Measurements from ENCODE around the gene C2orf72.
"Not testable (repeated sequence)": the region's sequence is repeated elsewhere in the genome, so short reads cannot be mapped to it uniquely, and the experiment has no call there.

The C2orf72 gene

GRCh38 chr2:231065966-231066365, 28.6 kb downstream of the C2orf72 start:
- no peak for TF ChIP-seq CTCF (IDR thresholded peaks at IDR 0.05; ENCODE audit: control insufficient read depth, insufficient read depth, low read depth, low read length, missing control alignments)
- DNase-seq (ENCODE audit: low read depth) = no peak
- H3K4me3 ChIP-seq (ENCODE audit: control insufficient read depth, low read depth, low read length) = no peak overlapping the region

GRCh38 chr2:231067531-231067930, 30.2 kb downstream of the C2orf72 start:
- H3K4me3 ChIP-seq (ENCODE audit: control insufficient read depth, low read depth, low read length); DNase-seq (ENCODE audit: low read depth): not testable (repeated sequence)

- DNase-seq (ENCODE audit: low read depth) = no peak
- TF ChIP-seq CTCF (IDR thresholded peaks at IDR 0.05; ENCODE audit: control insufficient read depth, insufficient read depth, low read depth, low read length, missing control alignments) = no peak
- no peak overlapping the region for H3K4me3 ChIP-seq (ENCODE audit: control insufficient read depth, low read depth, low read length)
These were observed 31.4 kb downstream of the C2orf72 start for GRCh38 chr2:231068525-231069222.

GRCh38 chr2:231069379-231070054, 32.2 kb downstream of the C2orf72 start:
- TF ChIP-seq CTCF (IDR thresholded peaks at IDR 0.05; ENCODE audit: control insufficient read depth, insufficient read depth, low read depth, low read length, missing control alignments) = no peak

GRCh38 chr2:231084565-231084964, 47.2 kb downstream of the C2orf72 start:
- DNase-seq (ENCODE audit: low read depth) = no peak
- no peak overlapping the region for H3K4me3 ChIP-seq (ENCODE audit: control insufficient read depth, low read depth, low read length)
- TF ChIP-seq CTCF (IDR thresholded peaks at IDR 0.05; ENCODE audit: control insufficient read depth, insufficient read depth, low read depth, low read length, missing control alignments) = no peak

More at GRCh38 chr2:231069379-231070054, 32.2 kb downstream of the C2orf72 start:
- DNase-seq (ENCODE audit: low read depth) = peak; percentile 17
- H3K4me3 ChIP-seq (ENCODE audit: control insufficient read depth, low read depth, low read length) = no peak overlapping the region

GRCh38 chr2:231088754-231089153, 51.4 kb downstream of the C2orf72 start:
- H3K4me3 ChIP-seq (ENCODE audit: control insufficient read depth, low read depth, low read length) = no peak overlapping the region
- no peak for TF ChIP-seq CTCF (IDR thresholded peaks at IDR 0.05; ENCODE audit: control insufficient read depth, insufficient read depth, low read depth, low read length, missing control alignments)
- no peak for DNase-seq (ENCODE audit: low read depth)

GRCh38 chr2:231093933-231094332, 56.6 kb downstream of the C2orf72 start:
- no peak for TF ChIP-seq CTCF (IDR thresholded peaks at IDR 0.05; ENCODE audit: control insufficient read depth, insufficient read depth, low read depth, low read length, missing control alignments)
- no peak for DNase-seq (ENCODE audit: low read depth)
- H3K4me3 ChIP-seq (ENCODE audit: control insufficient read depth, low read depth, low read length) = no peak overlapping the region
